Neural cell (in vitro differentiated cells): ENCODE results near the gene PDK1. TPM values are rescaled to one million over a fixed set of nuclear protein-coding genes. Genes with fewer than 3 reads are reported as not detected.

Experiments
- H2AFZ ChIP-seq: fragments of 200-600, 300-800 bp; sonication (generic), shearing (Covaris generic); 2 replicates; pipeline ENCODE4 v1.6.0; 2014; ENCODE audit warnings: low read depth, mild to moderate bottlenecking, antibody characterized with exemption, low read length, moderate library complexity
- H3F3A ChIP-seq: fragments of 200-600 bp; shearing (Covaris generic); 2 replicates; pipeline ENCODE4 v1.6.1; 2016; ENCODE audit warnings: mild to moderate bottlenecking, moderate library complexity, mixed read lengths, antibody characterized with exemption, low read length; ENCODE audit not compliant: insufficient read depth, poor library complexity, severe bottlenecking
- H3K27ac ChIP-seq: fragments of 200-600, 300-800 bp; sonication (generic), shearing (Covaris generic); 2 replicates; pipeline ENCODE4 v1.5.1; 2014; ENCODE audit warnings: mild to moderate bottlenecking, low read length, moderate library complexity
- H3K27me3 ChIP-seq: fragments of 300-800, 200-600 bp; sonication (generic), shearing (Covaris generic); 2 replicates; pipeline ENCODE4 v1.6.0; 2014; ENCODE audit warnings: mild to moderate bottlenecking, low read depth, low read length, moderate library complexity; ENCODE audit not compliant: insufficient read depth
- H3K36me3 ChIP-seq: fragments of 300-800, 200-600 bp; sonication (generic), shearing (Covaris generic); 2 replicates; pipeline ENCODE4 v1.5.1; 2014; ENCODE audit warnings: mild to moderate bottlenecking, antibody characterized with exemption, low read length, moderate library complexity; ENCODE audit not compliant: insufficient read depth
- H3K4me2 ChIP-seq: fragments of 300-800, 200-600 bp; sonication (generic), shearing (Covaris generic); 2 replicates; pipeline ENCODE4 v1.6.0; 2014; ENCODE audit warnings: mild to moderate bottlenecking, low read length
- H3K4me3 ChIP-seq: fragments of 300-800, 200-600 bp; sonication (generic), shearing (Covaris generic); 2 replicates; pipeline ENCODE4 v1.5.1; 2014; ENCODE audit warnings: mild to moderate bottlenecking, low read length, moderate library complexity
- H3K79me2 ChIP-seq: fragments of 200-600 bp; shearing (Covaris generic); replicated peaks from 2 replicates; pipeline ENCODE4 v1.6.0; 2014; ENCODE audit warnings: mild to moderate bottlenecking, low read length, moderate library complexity; ENCODE audit not compliant: insufficient read depth
- H3K9ac ChIP-seq: fragments of 300-800, 200-600 bp; sonication (generic), shearing (Covaris generic); 2 replicates; pipeline ENCODE4 v1.6.1; 2016; ENCODE audit warnings: mild to moderate bottlenecking, low read length, mixed read lengths
- H3K9me2 ChIP-seq: fragments of 200-600 bp; shearing (Covaris generic); 2 replicates; pipeline ENCODE4 v1.6.1; 2016; ENCODE audit warnings: mild to moderate bottlenecking, low read length, mixed read lengths; ENCODE audit not compliant: insufficient read depth
- H3K9me3 ChIP-seq: fragments of 200-600, 300-800 bp; sonication (generic), shearing (Covaris generic); 2 replicates; pipeline ENCODE4 v1.6.1; 2016; ENCODE audit warnings: mild to moderate bottlenecking, mixed run types, low read length, moderate library complexity, mixed read lengths
- H4K20me1 ChIP-seq: fragments of 200-600 bp; shearing (Covaris generic); 2 replicates; pipeline ENCODE4 v1.6.1; 2016; ENCODE audit warnings: mild to moderate bottlenecking, mixed run types; ENCODE audit not compliant: insufficient read depth
- EP300 ChIP-seq: fragments of 450-650 bp; conservative IDR thresholded peaks from 2 replicates; pipeline ENCODE4 v1.6.1; 2014; ENCODE audit warnings: antibody characterized with exemption, mild to moderate bottlenecking, moderate library complexity; ENCODE audit not compliant: poor library complexity, severe bottlenecking
- EZH2 ChIP-seq: fragments of 200-600, 300-800 bp; shearing (Covaris generic), sonication (generic); IDR thresholded peaks from 2 replicates; pipeline ENCODE4 v1.6.1; 2014; ENCODE audit warnings: antibody characterized with exemption, low read length, borderline replicate concordance, mild to moderate bottlenecking; ENCODE audit not compliant: insufficient read depth, poor library complexity, severe bottlenecking
- MXI1 ChIP-seq: fragments of 450-650 bp; conservative IDR thresholded peaks from 2 replicates; pipeline ENCODE4 v1.6.1; 2014; ENCODE audit warnings: antibody characterized with exemption, mild to moderate bottlenecking; ENCODE audit not compliant: poor library complexity, severe bottlenecking
- POLR2AphosphoS5 ChIP-seq: IDR thresholded peaks from 2 replicates; pipeline ENCODE4 v1.6.1; 2012
- RAD21 ChIP-seq: fragments of 450-650 bp; conservative IDR thresholded peaks from 2 replicates; pipeline ENCODE4 v1.6.1; 2014; ENCODE audit warnings: antibody characterized with exemption, mild to moderate bottlenecking, moderate library complexity
- SMC3 ChIP-seq: fragments of 450-650 bp; conservative IDR thresholded peaks from 2 replicates; pipeline ENCODE4 v1.6.1; 2014; ENCODE audit warnings: antibody characterized with exemption, mild to moderate bottlenecking, moderate library complexity; ENCODE audit not compliant: poor library complexity
- TAF1 ChIP-seq: IDR thresholded peaks from 2 replicates; pipeline ENCODE4 v1.6.1; 2012; ENCODE audit warnings: low read depth
- polyA plus RNA-seq: library from polyadenylated mRNA; depleted of rRNA; stranded (reverse); fragments of >200 nt; gene quantifications from 2 replicates; pipeline ENCODE4 v1.2.3, GENCODE V29; 2014
- TF ChIP-seq, protein P1 (sequence below): IDR thresholded peaks from 2 replicates; pipeline ENCODE4 v1.6.1; 2012; ENCODE audit warnings: borderline replicate concordance
- TF ChIP-seq, protein P2 (sequence below): fragments of 450-650 bp; IDR thresholded peaks from 2 replicates; pipeline ENCODE4 v1.5.1; 2014; ENCODE audit warnings: antibody characterized with exemption, mild to moderate bottlenecking, moderate library complexity; ENCODE audit not compliant: poor library complexity, severe bottlenecking

Gene PDK1
- polyA plus RNA-seq, 1 donor from 2014 or later, result 10.8 TPM

DNA sequence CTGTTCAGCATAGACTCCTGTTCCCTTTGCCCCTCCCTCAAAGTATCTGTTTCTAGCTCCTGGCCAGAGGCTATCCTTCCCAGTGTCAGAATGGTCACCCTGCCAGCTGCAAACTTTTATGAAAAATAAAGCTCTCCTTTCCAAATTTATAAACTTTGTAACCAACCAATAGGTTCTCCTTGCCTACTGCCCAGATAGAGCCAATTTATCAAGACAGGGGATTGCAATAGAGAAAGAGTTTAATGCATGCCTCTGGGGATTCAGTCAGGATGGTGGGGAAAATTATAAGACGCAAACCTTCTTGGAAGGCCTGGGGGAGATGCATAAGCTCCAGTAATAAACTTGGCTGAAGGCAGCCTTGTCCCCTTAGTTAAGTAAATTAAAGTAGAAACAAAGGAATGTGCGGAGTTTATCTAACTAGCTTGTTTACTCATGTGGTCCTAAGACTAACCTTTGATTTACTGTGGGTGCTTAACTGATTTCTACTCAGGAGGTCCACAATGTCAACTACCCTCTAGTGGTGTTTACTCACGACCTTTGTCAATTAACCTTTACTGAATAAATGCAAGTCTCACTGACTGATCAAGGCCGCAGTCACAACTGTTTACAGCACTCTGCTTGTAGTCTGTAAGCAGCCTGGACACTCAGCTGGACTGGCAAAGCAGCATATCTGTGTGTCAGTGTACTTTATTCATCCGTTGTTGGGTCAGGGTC, 42.9 kb upstream of the PDK1 start:
- no peaks in the 10 kb centered on the region for H3K27me3 ChIP-seq
- H3K9me2 ChIP-seq, result no peaks in the 10 kb centered on the region
- H3K36me3 ChIP-seq, result no peaks in the 10 kb centered on the region
- H3F3A ChIP-seq, result no peaks in the 10 kb centered on the region
- no peaks in the 10 kb centered on the region for H4K20me1 ChIP-seq
- H3K9me3 ChIP-seq, result peaks cover 5% of the 10 kb centered on the region
- TF ChIP-seq EP300, result no peak
- TF ChIP-seq MXI1, result no peak
- no peak for TF ChIP-seq TAF1
- TF ChIP-seq EZH2, result no peak
- no peak for TF ChIP-seq RAD21
- no peak for TF ChIP-seq SMC3
- TF ChIP-seq POLR2AphosphoS5, result no peak
- TF ChIP-seq, protein P1, sequence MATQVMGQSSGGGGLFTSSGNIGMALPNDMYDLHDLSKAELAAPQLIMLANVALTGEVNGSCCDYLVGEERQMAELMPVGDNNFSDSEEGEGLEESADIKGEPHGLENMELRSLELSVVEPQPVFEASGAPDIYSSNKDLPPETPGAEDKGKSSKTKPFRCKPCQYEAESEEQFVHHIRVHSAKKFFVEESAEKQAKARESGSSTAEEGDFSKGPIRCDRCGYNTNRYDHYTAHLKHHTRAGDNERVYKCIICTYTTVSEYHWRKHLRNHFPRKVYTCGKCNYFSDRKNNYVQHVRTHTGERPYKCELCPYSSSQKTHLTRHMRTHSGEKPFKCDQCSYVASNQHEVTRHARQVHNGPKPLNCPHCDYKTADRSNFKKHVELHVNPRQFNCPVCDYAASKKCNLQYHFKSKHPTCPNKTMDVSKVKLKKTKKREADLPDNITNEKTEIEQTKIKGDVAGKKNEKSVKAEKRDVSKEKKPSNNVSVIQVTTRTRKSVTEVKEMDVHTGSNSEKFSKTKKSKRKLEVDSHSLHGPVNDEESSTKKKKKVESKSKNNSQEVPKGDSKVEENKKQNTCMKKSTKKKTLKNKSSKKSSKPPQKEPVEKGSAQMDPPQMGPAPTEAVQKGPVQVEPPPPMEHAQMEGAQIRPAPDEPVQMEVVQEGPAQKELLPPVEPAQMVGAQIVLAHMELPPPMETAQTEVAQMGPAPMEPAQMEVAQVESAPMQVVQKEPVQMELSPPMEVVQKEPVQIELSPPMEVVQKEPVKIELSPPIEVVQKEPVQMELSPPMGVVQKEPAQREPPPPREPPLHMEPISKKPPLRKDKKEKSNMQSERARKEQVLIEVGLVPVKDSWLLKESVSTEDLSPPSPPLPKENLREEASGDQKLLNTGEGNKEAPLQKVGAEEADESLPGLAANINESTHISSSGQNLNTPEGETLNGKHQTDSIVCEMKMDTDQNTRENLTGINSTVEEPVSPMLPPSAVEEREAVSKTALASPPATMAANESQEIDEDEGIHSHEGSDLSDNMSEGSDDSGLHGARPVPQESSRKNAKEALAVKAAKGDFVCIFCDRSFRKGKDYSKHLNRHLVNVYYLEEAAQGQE, result no peak
- TF ChIP-seq, protein P2, sequence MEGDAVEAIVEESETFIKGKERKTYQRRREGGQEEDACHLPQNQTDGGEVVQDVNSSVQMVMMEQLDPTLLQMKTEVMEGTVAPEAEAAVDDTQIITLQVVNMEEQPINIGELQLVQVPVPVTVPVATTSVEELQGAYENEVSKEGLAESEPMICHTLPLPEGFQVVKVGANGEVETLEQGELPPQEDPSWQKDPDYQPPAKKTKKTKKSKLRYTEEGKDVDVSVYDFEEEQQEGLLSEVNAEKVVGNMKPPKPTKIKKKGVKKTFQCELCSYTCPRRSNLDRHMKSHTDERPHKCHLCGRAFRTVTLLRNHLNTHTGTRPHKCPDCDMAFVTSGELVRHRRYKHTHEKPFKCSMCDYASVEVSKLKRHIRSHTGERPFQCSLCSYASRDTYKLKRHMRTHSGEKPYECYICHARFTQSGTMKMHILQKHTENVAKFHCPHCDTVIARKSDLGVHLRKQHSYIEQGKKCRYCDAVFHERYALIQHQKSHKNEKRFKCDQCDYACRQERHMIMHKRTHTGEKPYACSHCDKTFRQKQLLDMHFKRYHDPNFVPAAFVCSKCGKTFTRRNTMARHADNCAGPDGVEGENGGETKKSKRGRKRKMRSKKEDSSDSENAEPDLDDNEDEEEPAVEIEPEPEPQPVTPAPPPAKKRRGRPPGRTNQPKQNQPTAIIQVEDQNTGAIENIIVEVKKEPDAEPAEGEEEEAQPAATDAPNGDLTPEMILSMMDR, result no peak
- H3K4me3 ChIP-seq, result no peak overlapping the region
- H3K27ac ChIP-seq, result no peak overlapping the region
- H3K4me2 ChIP-seq, result no peak overlapping the region
- no peak overlapping the region for H2AFZ ChIP-seq
- H3K9ac ChIP-seq, result no peak overlapping the region
- H3K79me2 ChIP-seq, result no peaks in the 10 kb centered on the region

DNA sequence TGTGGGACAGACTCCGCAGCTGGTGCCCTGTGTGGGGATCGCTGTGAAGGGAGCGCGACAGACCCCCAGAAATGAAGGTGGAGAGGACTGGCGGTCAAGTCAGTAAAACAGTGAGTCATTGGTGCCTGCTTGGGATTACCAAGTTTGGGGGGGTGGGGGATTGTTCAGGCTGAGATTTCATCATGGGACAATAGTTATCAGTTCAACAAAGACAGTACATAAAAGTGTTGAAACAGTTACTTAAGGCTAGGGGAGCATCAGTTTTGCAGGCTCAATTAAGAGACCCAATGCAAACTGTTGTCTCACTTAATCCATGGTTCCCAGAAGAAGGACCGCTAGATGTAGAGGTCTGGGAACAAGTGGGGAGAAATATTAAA, 42.4 kb upstream of the PDK1 start:
- Histone ChIP-seq H3K4me3 (no peak overlapping the region), H2AFZ (no peak overlapping the region), H3K9me3 (peaks cover 5% of the 10 kb centered on the region), H4K20me1 (no peaks in the 10 kb centered on the region), H3F3A (no peaks in the 10 kb centered on the region), H3K9me2 (no peaks in the 10 kb centered on the region), H3K4me2 (no peak overlapping the region), H3K36me3 (no peaks in the 10 kb centered on the region), H3K9ac (no peak overlapping the region), H3K27ac (no peak overlapping the region), H3K27me3 (no peaks in the 10 kb centered on the region), H3K79me2 (no peaks in the 10 kb centered on the region)
- TF ChIP-seq POLR2AphosphoS5 (no peak), RAD21 (no peak), MXI1 (no peak), EZH2 (no peak), SMC3 (no peak), TAF1 (no peak), EP300 (no peak)
- TF ChIP-seq, protein P1, result no peak
- TF ChIP-seq, protein P2, result no peak
